AG10803 (cell line): ENCODE measurements around the gene PPP1R10.

Source experiments
- DNase-seq: peaks from one replicate; pipeline ENCODE4 v3.0.0; 2010; ENCODE audit warnings: low read depth
- H3K4me3 ChIP-seq: 2 replicates; pipeline ENCODE4 v1.5.1; 2011; ENCODE audit warnings: mild to moderate bottlenecking, low read length, control low read depth
- TF ChIP-seq, protein P1 (sequence below): conservative IDR thresholded peaks from 2 replicates; pipeline ENCODE4 v1.5.1; 2011; ENCODE audit warnings: mild to moderate bottlenecking, low read length, control low read depth, inconsistent platforms

Gene PPP1R10

DNA sequence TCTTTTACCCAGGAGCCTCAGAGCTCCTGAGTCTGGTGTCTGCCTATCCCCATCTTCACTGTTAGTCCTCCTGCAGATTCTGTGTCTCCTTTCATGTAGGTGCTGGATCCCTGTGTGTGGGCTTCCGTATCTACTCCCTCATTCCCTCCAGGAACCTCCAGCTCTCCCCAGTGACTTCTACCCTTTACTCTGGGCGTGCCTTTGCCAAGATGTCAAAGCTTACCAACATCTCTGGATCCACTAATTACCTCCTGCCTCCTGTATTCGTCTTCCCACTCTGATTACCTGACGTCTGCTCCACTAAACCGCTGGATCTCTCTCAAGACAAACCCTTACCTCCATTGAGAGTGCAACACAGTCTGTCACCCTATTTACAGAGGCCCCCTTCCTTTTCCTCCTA lies 27.7 kb upstream of the PPP1R10 start:
- TF ChIP-seq, protein P1, sequence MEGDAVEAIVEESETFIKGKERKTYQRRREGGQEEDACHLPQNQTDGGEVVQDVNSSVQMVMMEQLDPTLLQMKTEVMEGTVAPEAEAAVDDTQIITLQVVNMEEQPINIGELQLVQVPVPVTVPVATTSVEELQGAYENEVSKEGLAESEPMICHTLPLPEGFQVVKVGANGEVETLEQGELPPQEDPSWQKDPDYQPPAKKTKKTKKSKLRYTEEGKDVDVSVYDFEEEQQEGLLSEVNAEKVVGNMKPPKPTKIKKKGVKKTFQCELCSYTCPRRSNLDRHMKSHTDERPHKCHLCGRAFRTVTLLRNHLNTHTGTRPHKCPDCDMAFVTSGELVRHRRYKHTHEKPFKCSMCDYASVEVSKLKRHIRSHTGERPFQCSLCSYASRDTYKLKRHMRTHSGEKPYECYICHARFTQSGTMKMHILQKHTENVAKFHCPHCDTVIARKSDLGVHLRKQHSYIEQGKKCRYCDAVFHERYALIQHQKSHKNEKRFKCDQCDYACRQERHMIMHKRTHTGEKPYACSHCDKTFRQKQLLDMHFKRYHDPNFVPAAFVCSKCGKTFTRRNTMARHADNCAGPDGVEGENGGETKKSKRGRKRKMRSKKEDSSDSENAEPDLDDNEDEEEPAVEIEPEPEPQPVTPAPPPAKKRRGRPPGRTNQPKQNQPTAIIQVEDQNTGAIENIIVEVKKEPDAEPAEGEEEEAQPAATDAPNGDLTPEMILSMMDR, result no peak

GRCh38 chr6:30643656-30644055 lies 26.6 kb upstream of the PPP1R10 start:
- TF ChIP-seq, protein P1, result no peak
- H3K4me3 ChIP-seq, result no peak overlapping the region
- DNase-seq, result no peak

More for the DNA sequence above, 27.7 kb upstream of the PPP1R10 start:
- H3K4me3 ChIP-seq, result no peak overlapping the region
- DNase-seq, result no peak

DNA sequence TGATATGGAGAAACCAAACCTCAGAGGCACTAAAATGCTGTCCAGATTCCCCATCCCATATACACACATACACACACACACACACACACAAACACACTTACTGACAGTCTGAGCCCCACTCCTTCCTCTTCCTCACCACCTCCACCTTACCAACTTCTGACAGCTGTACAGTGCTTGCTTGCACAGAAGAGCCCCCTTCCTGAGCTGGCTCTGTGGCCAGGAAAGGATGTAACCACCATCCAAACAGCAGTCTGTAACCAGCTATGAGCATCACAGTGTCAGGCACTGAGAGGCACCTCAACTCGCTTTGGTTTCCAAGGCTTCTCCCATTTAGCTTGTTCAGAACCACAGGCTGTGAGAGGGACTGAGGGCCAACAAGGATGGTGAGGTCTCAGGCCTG lies 24.0 kb upstream of the PPP1R10 start:
- TF ChIP-seq, protein P1, result no peak
- no peak overlapping the region for H3K4me3 ChIP-seq

DNA sequence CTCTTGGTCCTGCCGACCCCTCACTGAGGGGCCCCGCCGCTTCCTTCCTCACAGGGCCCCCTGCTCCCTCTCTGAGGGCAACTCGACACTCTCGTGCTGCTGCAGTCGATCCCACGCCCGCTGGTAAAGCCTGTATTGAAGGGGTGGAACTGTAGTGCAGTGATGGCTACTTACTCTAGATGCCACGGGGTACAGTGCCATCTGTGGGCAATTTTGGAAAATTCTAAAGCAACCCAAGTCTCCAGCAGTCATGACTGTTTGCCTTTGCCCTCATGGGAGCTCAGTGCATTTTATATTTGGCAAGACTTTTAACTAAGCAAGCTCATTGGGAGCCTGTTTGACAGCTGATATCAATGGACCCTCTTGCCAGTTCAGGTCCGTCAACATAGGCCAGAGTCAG lies 23.4 kb upstream of the PPP1R10 start:
- DNase-seq, result no peak
- no peak overlapping the region for H3K4me3 ChIP-seq
- TF ChIP-seq, protein P1, result no peak

More for the DNA sequence above, 24.0 kb upstream of the PPP1R10 start:
- no peak for DNase-seq

GRCh38 chr6:30635834-30636233 lies 18.8 kb upstream of the PPP1R10 start:
- TF ChIP-seq, protein P1, result no peak
- no peak overlapping the region for H3K4me3 ChIP-seq
- DNase-seq, result no peak

DNA sequence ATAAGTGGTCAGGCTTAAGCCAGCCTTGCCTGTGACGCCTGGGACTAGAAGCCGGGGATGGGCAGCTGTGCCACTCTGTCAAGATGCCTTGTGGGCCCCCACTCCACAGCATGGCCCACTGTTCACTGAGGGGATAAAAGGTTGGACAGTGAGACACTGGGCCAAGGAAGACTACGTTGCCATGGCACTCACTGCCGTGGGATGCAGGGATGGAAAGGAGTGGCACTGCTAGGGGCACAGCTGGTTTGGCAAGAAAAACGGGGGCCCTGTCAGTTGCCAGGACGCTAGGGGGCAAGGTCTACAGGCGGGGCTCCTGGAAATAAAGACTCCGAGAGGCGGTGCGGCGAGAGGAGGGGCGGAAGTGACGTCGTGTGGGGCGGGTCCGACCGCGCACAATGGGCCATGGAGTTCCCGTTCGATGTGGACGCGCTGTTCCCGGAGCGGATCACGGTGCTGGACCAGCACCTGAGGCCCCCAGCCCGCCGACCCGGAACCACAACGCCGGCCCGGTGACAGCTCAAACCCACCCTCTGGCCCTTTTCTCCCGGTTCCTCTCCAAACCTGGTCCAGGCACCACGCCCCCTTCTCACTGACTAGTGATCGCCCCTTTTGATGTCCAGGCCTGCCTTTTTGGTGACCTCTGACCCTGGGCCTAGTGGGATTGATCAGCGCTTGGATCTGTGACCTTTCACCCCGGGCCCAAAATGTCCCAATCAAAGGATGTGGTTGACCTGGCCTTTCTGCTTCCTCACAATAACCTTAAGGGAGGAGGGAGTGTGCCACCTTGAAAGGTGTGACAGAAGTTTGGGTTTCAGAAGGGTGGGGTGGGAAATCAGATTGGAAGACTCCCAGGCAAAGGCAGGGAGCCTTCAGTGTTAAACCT lies 9.7 kb upstream of the PPP1R10 start, which contains the start of gene ATAT1:
Gene ATAT1, plus strand, starts transcription at position 391 of the 883 bp plus-strand sequence.
- H3K4me3 ChIP-seq, result peak within 1 kb of the TSS; percentile 86
- DNase-seq, result peak; percentile 68
- TF ChIP-seq, protein P1, result peak; percentile 36

DNA sequence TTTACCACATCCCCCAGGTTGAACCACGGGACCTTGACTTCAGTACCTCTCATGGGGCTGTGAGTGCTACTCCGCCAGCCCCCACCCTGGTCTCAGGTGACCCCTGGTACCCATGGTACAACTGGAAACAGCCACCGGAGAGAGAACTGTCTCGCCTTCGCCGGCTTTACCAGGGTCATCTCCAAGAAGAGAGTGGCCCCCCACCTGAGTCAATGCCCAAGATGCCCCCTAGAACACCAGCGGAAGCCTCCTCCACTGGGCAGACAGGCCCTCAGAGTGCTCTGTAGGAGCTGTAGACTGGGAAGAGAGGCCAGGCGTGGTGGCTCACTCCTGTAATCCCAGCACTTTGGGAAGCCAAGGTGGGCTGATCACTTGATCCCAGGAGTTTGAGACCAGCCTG lies 8.5 kb upstream of the PPP1R10 start:
- H3K4me3 ChIP-seq, result no peak overlapping the region
- no peak for DNase-seq
- TF ChIP-seq, protein P1, result no peak
